HG02678 (cell line): ENCODE results near the gene BID.

Experiments used
- ATAC-seq: cut with Tn5 transposase; IDR thresholded peaks from one replicate; pipeline ENCODE4 v1.9.1; 2021; ENCODE audit warnings: mild to moderate bottlenecking, moderate library complexity; ENCODE audit not compliant: unreplicated experiment

Gene BID

DNA sequence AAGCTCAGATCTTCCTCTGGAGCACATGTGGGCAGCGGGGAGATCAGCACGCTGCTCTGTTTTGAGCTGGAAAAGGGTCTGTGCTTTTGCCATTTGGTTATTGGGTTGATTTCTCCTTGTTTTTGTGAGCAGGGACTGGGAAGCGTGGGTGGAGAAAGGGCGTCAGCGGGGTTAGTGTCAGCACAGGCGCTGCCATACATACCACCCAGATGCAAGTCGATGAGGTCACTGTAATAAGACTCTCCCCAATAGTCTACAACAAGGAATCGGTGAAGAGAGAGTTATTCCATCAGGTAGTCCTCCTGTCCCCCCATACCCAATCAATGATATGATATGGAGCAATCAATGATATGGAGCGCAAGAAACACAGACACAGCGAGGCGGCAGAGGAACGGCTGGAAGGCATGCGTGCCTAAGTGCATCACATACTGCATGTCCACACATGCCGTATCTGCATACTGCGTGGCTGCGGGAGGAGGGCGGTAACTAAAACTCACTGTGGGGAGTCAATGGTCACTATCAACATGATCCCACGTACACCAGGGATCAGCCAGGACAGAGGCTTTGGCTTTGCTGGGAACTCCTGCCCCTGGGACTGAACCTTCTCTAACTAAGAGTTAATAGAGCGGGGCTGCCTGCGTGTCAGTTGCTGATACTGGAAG is 29.5 kb upstream of the BID start:
- no peak for ATAC-seq

DNA sequence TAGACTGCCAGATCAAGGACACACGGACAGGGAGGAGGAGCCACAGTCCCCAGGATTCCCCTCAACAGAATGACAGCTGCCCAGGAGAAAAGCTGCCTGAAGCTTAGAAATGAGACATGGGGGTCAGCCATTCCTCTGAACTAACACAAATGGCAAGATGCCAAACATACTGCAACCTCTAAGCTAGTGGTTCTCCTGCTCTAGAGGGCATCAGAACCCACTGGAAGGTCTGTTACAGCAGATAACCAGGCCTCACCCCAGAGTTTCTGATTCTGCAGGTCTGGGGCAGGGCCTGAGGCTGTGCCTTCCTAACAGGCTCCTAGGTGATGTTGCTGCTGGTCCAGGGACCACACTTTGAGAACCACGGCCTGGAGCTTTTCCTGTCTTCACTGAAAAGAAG is 28.6 kb upstream of the BID start:
- ATAC-seq, result no peak

DNA sequence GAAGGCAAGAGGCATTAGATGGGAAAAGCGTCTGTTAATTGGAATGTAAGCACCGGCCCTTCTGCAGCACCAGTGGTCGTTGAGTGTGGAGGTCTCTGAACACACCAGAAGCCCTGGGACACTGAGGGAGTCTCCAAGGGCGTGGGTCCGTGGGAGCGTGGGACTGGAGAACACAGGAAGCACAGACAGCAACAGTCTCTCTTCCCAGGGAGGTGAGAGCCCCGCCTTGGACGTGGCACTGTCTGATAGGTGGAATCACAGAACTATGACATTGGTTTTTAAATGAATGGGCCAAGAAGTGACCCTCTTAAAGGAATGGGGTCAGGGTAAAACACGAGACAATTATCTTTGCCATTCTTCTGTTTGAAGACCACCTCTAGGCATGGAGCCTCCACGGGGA is 28.1 kb upstream of the BID start:
- ATAC-seq, result no peak

DNA sequence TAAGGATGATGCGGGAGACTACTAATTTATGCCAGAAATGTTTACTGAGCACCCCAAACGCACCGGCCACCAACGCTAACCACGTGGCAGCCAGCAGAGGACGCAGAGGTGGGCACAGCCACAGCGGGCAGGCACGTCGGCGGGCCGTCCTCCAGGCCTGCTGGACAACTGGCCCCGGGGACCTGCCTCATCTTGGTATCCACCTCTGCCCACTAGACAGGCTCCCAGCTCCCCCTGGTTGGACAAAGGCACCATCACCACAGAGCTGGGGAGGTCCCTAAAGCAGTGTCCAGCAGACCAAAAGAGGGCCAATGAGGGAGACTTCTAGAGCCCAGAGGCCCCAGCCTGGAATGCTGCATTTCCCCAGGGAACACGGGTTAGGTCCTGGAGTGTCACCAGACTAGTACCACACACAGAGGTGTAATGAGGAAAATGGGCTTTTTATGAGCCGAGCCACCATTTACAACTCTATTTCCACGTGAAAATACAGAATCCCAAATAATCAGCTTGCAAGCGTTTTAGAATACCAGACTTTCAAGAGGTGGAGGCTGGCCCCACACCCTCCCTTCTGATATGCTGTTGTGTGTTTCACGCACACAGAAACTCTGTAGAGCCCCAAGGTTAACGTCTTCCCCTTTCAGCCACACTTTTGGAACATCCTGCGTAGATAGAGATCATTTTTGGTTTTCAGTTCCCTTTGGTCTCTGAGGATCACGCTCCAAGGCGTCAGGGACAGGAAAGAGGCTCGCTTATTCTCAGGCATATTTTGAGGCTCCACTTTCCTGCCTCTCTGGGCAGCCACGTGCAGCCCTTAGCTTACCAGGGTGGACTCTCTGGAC is 23.7 kb upstream of the BID start:
- ATAC-seq, result peak; percentile 46

DNA sequence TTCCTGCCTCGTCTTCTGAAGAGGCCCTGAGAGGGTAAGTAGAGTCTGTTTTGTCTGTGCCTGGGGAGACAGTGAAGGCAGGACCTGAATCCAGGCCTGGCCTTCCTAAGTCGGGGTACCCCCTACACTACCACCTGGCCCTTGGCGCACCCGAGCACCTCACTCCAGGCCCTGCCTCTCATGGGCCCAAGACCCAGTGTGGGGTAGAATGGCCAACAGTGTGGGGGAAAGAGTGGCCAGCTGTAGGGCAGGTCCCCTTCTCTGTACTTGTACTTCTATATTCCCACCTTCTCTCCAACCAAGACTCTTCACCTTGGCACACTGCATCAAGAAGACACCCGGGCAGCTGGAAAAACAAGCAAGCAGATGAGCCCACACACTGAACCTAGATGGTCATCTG is 22.4 kb upstream of the BID start:
- no peak for ATAC-seq

DNA sequence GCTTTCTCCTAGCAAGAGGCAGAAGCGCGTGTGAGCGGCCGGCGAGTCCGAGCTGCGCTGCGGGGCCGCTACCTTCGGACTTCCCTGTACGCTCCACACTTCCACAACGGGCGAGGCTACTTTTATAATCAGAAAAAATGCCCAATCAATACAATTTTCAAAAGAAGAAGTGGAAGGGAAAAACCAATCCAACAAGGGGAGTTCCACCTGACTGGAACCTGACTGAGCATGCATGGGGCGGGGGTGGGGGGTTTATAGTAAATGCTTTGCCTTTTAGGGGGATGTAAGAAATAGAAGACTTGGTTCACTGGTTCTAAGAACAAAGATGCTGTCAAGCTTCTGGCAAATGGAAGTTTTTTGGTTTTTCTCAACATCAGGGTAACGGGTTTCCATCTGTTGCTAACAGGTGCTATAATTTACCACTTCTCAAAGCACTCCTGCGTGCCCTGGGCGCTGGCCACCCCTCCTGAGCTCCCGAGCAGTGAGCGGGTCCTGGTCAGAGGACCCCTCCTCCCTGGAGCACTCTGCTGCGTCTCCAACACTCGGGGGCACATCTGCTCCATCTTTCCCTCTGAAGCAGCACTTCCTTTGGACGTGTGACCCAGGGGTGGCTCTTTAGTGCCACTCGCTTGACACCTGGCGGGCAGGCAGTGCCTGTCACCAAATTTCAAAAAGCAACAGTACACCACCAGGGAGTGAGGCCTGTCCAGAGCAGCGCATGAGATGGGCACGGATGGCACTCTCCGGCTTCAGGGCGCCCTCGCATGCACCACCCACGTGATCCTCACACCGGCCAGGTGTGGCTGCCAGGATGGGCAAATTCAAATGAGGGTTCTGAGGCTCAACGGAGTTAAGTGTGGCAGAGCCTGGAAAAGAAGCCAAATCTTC is 21.6 kb upstream of the BID start:
- no peak for ATAC-seq

DNA sequence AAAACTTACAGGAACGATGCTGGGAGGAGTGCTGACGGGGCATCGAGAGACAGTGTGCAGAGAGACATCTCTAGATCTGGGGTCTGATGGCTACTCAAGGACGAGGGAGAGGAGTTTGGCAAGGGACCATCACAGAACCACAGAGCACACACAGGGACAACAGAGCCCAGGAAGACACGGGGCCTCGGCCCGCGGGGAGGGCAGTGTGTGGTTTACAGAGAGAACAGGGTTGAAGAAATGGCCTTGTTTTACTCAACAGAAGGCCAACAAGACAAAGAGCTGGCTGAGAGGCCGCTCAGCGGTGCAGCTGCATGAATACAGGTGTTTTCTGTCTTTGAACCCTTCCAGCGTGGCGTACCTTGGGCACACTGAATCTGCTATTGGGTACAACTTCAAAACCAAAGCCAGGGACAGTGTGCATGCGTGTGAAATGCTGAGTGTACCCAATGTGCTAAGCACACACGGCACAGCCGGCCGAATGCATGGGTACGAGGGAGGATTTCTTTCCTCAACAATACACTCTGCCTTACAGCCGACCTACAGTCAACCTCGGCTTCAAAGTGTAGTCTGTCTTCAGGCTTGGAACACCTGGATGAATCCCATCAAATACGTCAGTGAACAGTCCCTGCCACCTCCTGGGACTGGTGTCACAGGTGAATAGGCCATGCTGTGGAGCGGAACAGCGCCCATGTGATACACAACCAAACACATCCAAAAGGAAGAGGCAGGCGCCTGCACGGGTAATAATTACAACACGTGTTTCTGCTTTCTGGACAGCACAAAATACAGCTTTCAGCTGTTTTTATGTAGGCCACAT is 20.7 kb upstream of the BID start:
- no peak for ATAC-seq

DNA sequence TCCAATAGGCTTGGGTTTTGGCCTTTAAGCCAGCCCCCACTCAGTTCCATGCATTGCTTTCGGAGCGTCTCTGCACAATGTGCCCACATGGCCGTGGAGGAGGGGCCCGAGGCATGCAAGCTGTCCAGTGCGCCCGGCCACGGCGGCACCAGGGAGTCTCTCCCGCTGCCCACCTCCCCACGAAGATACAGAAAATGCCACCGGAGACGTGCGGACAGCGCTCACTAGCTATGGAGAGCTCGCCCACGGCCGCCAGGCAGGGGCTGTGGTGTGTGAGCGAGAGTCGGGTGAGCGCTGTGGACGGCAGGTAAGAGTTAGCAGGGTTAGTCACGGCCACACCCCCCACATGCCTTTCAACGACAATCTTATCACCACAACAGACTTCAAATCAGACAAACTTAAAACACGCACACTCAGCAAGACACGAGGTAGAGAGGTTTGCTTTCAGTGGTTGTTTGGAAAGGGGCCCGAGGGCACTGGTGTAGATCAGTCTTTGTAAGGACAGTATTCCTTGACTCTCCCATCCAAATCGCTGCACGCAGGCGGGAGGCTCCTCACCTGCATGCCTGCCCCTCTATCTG is 18.7 kb upstream of the BID start:
- ATAC-seq, result no peak

DNA sequence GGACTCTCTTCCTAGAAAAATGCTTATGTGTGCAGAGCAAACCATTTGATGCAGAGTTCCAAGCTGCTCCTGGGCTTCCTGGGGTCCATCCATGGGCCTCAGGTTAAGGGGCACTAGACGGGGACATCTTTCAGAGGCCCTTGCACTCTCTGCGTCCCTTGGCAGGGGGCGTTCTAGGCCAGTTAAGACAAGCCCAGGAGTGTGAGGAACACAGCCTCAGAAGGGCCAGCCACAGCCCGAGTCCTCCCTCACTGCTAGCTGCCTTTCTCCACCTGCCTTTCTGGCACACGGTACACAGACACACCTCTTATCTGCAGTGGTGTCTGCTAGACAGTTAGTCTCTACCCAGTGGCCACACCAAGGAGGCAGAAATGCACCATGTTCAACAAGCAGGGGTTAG is 18.0 kb upstream of the BID start:
- no peak for ATAC-seq

DNA sequence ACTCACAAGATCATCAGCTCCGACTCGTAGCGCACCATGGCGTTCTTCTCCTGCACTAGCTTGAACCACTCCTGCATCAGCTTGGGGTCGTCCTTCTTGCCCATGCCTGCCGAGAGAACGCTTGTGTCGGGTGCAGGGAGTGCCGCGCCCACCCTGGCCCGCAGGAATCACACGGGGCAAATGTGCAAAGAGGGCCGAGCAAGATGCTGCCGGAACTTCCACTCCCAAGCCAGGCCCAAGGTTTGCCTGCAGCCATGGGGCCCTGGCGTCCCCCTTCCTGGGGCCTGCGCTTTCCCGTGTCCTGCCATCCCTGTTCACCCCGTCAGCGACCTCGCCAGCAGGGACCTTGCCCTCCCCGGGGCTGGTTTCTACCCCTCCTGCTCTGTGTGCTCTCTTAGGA is 16.9 kb upstream of the BID start:
- no peak for ATAC-seq

DNA sequence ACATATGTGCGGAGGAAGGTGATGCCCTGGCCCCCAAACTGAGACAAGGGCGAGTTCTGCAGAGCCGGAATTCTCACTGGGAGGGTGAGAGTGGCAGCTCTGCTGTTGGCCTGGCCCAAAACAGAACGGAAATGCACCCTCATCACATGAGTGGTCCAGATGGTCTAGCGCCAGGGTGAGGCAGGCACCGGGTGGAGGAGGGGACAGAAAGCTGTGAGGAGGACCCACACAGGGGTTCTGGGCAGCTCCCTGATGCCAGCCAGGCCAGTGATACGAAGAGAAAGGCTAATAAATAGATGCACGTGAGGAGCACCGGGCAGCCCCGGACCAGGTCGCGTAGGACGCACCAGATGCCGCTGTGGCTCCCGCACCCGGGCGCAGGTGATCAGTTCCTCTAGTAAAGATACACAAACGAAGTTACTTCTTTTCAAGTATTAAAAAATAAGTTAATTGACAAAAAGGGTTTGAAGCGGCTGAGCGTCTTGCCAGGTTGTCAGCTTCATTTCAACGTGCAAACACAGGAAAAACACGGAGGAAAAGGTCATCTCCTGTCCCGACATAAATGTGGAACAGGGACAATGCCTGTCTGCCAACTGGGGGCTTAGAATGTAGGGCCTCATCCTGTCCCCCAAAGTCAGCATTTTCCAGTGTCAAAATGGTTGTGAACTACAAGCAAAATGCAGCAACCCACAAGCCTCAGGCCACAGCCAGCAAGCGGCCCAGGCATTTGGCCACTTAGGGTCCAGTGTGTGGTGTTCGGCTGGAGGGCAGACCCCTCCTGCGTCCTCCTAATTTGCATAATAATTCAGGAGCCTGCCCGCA is 15.3 kb upstream of the BID start:
- no peak for ATAC-seq

DNA sequence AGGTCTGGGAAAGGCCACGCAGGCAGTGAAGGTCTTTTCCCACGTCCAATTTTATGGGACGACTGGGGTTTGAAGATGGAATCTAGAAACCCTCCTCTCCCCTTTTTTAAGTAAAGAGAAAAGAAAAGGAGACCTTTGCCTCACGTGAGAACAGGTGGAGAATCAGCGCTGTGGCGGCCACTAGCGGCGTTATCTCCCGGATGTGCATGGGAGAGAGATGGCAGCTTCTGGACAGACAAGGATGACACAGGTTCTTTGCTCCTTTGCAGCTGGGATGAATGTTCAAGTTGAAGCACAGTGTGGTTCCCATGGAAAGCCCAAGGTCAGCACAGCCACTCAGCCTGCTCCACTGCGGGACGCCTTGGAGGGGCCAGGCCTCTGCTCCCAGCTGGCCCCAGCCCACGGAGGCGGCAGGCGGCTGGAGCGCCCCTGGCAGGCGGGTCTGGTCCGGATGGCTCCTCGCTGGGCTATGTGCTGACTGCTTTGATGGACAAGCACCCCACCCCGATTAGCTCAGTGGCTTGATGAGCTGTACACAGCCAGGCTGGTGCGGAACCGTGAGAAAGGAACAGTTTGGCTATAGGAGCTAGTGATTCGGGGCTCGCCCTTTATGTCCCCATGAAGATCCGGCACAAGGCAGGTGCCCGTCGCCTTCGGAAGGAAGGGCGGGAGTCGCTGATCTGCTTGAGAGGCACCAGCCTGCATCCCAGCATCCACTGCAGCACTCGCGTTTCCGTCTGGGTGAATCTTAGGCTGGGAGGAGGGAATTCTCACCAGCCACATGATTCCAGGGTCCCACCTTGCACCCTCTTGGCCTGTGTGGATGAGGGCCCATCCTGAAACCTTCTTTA is 14.5 kb upstream of the BID start:
- ATAC-seq, result no peak

DNA sequence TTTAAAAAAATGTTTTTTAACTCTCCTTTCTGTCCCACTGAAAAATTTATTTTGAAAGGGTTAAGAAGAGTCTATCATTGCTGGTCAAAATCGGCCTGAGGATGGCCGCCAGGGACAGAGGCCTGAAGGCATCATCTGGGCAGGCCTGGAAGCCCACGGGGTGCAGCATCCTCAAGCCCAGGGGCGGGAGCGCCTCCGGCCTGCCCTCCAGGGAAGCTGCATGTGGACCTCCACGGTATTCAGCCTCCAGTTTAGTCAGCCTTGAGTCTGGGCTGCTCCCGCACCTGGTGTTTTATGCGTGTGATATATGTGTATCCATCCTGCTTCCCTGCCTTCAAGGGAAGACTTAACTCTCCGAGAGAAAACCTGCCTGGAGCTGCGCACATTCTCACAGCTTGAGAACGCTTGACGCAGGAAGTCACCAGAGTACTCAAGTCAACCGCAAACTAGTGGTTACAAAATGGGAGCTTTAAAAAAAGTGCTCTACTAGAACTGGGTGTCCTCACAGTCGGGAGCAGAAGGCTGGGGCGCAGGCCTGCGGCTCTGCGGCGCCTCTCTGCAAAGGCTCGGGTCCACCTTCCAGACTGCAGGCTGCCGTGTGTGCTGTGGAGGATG is 13.6 kb upstream of the BID start:
- no peak for ATAC-seq

DNA sequence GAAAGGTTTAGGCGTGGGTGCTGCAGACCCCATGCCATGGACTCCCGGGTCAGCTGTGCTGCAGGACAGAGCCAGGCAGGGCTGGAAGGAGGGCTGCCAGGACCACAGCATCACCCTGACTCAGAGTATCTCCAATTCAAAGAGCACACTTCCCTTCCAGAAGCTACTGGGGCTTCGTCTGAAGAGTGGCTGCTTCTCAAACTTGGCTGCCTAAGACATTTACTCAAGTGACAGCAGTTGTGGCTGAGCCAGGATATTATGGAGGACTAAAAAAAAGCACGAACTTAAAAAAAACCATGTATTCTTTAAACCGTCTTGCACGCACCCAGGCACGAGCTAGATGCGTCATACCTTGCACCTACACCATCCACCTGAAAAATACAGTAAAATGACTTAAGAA is 13.0 kb upstream of the BID start:
- ATAC-seq, result no peak

DNA sequence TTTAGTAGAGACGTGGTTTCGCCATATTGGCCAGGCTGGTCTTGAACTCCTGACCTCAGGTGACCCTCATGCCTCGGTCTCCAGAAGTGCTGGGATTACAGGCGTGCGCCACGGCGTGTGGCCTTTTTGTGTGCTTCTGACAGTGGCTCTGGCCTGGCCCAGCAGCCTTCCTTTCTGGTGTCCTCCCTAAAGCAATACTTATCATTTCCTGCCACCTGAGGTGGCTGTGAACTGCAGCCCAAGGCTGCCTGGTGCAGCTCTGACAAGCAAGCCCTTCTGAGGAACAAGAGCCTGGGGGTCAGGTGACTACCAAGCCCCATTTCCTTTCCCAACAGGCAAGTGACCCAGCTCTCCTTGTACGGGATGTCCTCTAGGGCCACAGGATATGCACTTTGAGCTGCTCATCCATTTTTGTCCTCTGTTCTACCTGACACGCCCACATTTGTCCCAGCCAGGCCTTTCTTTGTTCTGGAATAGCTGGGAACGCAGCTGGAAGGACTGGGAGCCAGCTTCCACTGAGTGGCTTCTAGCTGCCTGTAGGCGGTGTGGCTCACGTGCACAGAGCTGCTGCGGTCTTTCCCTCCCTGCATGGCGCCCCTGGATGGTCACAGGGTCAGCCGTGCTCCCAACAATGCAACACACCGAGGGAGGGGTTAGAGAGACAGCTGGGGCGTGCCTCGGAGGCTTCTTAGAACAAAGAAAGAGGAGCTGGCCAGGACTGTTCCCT is 12.3 kb upstream of the BID start:
- ATAC-seq, result no peak

DNA sequence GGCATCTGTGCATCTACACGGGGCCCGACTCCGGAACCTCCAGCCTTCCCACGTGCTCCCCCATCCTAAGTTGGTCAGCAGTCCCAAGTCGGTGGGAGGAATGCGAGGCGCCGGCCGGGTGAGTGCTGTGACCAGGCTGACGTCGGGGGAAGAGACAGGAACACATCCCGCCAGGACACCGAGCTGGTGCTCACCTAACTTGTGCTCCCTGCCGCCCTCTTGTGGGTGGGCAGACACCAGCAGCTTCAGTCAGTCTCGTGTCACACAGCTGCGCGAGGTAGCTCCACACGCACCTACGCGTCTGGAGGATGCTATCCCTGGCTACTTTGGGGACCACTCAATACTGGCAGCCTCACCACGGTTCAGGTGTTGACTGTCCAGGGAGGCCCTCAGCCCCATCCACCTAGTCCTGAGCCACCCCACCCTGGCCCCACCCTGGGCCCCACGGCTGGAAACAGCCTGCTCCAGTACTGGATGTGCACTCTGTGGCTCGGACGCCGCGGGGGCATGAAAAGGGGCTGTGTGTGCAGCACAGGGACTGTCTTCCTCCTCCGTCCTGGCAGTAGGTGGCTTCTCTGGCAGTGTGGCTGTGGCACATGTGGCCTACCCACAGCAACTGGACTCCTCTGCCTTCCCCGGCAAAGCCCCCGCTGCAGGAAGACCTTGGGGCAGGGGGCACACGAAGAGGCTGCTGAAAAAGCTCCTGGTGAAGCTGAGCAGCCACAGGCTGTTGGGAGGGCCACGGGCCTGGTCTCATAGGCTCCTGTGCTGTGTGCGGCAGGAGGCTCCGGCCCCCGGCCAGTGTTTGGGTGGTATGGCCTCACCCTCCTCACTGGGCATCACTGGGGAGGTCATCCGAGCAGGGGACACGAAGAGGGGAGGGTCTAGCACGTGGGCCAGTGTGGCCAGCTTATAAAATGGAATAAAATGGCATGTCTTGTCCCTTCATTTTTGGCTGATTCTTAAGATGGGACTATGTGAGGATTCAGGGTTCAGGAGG is 11.2 kb upstream of the BID start:
- no peak for ATAC-seq
